H9 (cell line): ENCODE results near the gene OR4X1. TPM values are rescaled to one million over a fixed set of nuclear protein-coding genes. Genes with fewer than 3 reads are reported as not detected.

Experiments used
- DNase-seq: peaks from one replicate; pipeline ENCODE4 v3.0.0-alpha.2; 2017
- H2AFZ ChIP-seq: one replicate; pipeline ENCODE4 v1.6.1; 2013; ENCODE audit warnings: mild to moderate bottlenecking, low read length, control low read depth, moderate library complexity
- H2AK5ac ChIP-seq: 2 replicates; pipeline ENCODE4 v1.6.1; 2013; ENCODE audit warnings: low read length, control low read depth, mixed read lengths; ENCODE audit not compliant: insufficient read length
- H2BK120ac ChIP-seq: one replicate; pipeline ENCODE4 v1.6.1; 2013; ENCODE audit warnings: low read depth, mild to moderate bottlenecking, low read length, control low read depth, inconsistent platforms; ENCODE audit not compliant: poor library complexity, severe bottlenecking
- H2BK12ac ChIP-seq: 2 replicates; pipeline ENCODE4 v1.6.1; 2013; ENCODE audit warnings: low read length, control low read depth, mixed read lengths, low read depth; ENCODE audit not compliant: insufficient read length
- H2BK15ac ChIP-seq: 2 replicates; pipeline ENCODE4 v1.6.1; 2013; ENCODE audit warnings: low read depth, low read length, control low read depth
- H2BK20ac ChIP-seq: one replicate; pipeline ENCODE4 v1.6.1; 2013; ENCODE audit warnings: low read depth, mild to moderate bottlenecking, low read length, control low read depth, inconsistent platforms; ENCODE audit not compliant: poor library complexity, severe bottlenecking
- H2BK5ac ChIP-seq: 2 replicates; pipeline ENCODE4 v1.6.1; 2013; ENCODE audit warnings: low read length, control low read depth, mixed read lengths; ENCODE audit not compliant: insufficient read length
- H3K14ac ChIP-seq: 2 replicates; pipeline ENCODE4 v1.6.1; 2013; ENCODE audit warnings: low read length, control low read depth; ENCODE audit not compliant: insufficient read depth
- H3K18ac ChIP-seq: 2 replicates; pipeline ENCODE4 v1.6.1; 2013; ENCODE audit warnings: low read depth, mild to moderate bottlenecking, mixed read lengths, low read length, control low read depth; ENCODE audit not compliant: insufficient read length
- H3K23ac ChIP-seq: 2 replicates; pipeline ENCODE4 v1.6.1; 2013; ENCODE audit warnings: low read length, control low read depth, mixed read lengths, low read depth; ENCODE audit not compliant: insufficient read length
- H3K23me2 ChIP-seq: 2 replicates; pipeline ENCODE4 v1.6.1; 2013; ENCODE audit warnings: low read depth, mild to moderate bottlenecking, mixed read lengths, low read length, control low read depth; ENCODE audit not compliant: insufficient read length, poor library complexity, severe bottlenecking
- H3K27ac ChIP-seq: 2 replicates; pipeline ENCODE4 v1.5.1; 2013; ENCODE audit warnings: low read length, control low read depth, mixed read lengths, low read depth; ENCODE audit not compliant: insufficient read length
- H3K27me3 ChIP-seq: 2 replicates; pipeline ENCODE4 v1.6.1; 2013; ENCODE audit warnings: low read length, control low read depth, inconsistent platforms; ENCODE audit not compliant: insufficient read depth
- H3K4ac ChIP-seq: 2 replicates; pipeline ENCODE4 v1.6.1; 2013; ENCODE audit warnings: low read depth, mild to moderate bottlenecking, control low read depth, inconsistent platforms, low read length, moderate library complexity
- H3K4me1 ChIP-seq: 2 replicates; pipeline ENCODE4 v1.6.1; 2013; ENCODE audit warnings: low read length, control low read depth, inconsistent platforms; ENCODE audit not compliant: insufficient read depth
- H3K4me2 ChIP-seq: 2 replicates; pipeline ENCODE4 v1.6.1; 2013; ENCODE audit warnings: low read length, control low read depth, mixed read lengths; ENCODE audit not compliant: insufficient read length, insufficient read depth
- H3K56ac ChIP-seq: 2 replicates; pipeline ENCODE4 v1.6.1; 2013; ENCODE audit warnings: low read depth, mild to moderate bottlenecking, mixed read lengths, low read length, control low read depth; ENCODE audit not compliant: insufficient read length
- H3K79me1 ChIP-seq: 2 replicates; pipeline ENCODE4 v1.6.1; 2013; ENCODE audit warnings: low read depth, mild to moderate bottlenecking, moderate library complexity, low read length, control low read depth, inconsistent platforms; ENCODE audit not compliant: insufficient read depth, poor library complexity, severe bottlenecking
- H3K79me2 ChIP-seq: 2 replicates; pipeline ENCODE4 v1.6.1; 2013; ENCODE audit warnings: low read length, control low read depth, inconsistent platforms; ENCODE audit not compliant: insufficient read depth
- H3K9ac ChIP-seq: 2 replicates; pipeline ENCODE4 v1.6.1; 2013; ENCODE audit warnings: low read length, control low read depth, mixed read lengths; ENCODE audit not compliant: insufficient read length; ENCODE audit errors: extremely low read depth
- H3K9me3 ChIP-seq: one replicate; pipeline ENCODE4 v1.6.1; 2013; ENCODE audit warnings: low read depth, low read length, inconsistent platforms; ENCODE audit not compliant: control insufficient read depth
- H3T11ph ChIP-seq: one replicate; pipeline ENCODE4 v1.6.1; 2013; ENCODE audit warnings: mild to moderate bottlenecking, low read length, control low read depth, inconsistent platforms
- H4K20me1 ChIP-seq: one replicate; pipeline ENCODE4 v1.6.1; 2013; ENCODE audit not compliant: control insufficient read depth, insufficient read length, insufficient read depth
- H4K5ac ChIP-seq: 2 replicates; pipeline ENCODE4 v1.6.1; 2013; ENCODE audit warnings: low read depth, mild to moderate bottlenecking, mixed read lengths, low read length, control low read depth; ENCODE audit not compliant: insufficient read length
- H4K8ac ChIP-seq: replicated peaks from 2 replicates; pipeline ENCODE4 v1.6.1; 2013; ENCODE audit warnings: low read length, control low read depth, mixed read lengths, low read depth; ENCODE audit not compliant: insufficient read length
- H4K91ac ChIP-seq: 2 replicates; pipeline ENCODE4 v1.6.1; 2013; ENCODE audit warnings: low read depth, mild to moderate bottlenecking, moderate library complexity, mixed read lengths, low read length, control low read depth; ENCODE audit not compliant: insufficient read length
- H3K27ac Mint-ChIP-seq, 3 experiments: 2 replicates in 2 of 3; 3 replicates in 1 of 3; pipeline ENCODE4 v1.8.0; 2020 to 2021; ENCODE audit warnings: mixed read lengths in 3 of 3, mild to moderate bottlenecking in 1 of 3, moderate library complexity in 1 of 3
- H3K27me3 Mint-ChIP-seq: 2 replicates; pipeline ENCODE4 v1.8.0; 2021; ENCODE audit warnings: low read depth, mild to moderate bottlenecking, moderate library complexity, mixed read lengths
- H3K36me3 Mint-ChIP-seq, 3 experiments: 2 replicates in 2 of 3; 3 replicates in 1 of 3; pipeline ENCODE4 v1.8.0; 2020 to 2021; ENCODE audit warnings: low read depth in 3 of 3, mixed read lengths in 3 of 3; ENCODE audit not compliant: insufficient read depth in 1 of 3
- H3K4me1 Mint-ChIP-seq, 2 experiments: 2 replicates each; pipeline ENCODE4 v1.8.0; 2020; ENCODE audit warnings: mixed read lengths in 2 of 2
- H3K4me3 Mint-ChIP-seq, 2 experiments: 2 replicates in 1 of 2; 3 replicates in 1 of 2; pipeline ENCODE4 v1.8.0; 2020 to 2021; ENCODE audit warnings: mild to moderate bottlenecking in 2 of 2, mixed read lengths in 2 of 2, moderate library complexity in 1 of 2
- H3K9me3 Mint-ChIP-seq, 2 experiments: 2 replicates in 1 of 2; 3 replicates in 1 of 2; pipeline ENCODE4 v1.8.0; 2020; ENCODE audit warnings: mild to moderate bottlenecking in 2 of 2, mixed read lengths in 2 of 2, moderate library complexity in 1 of 2
- WGBS: extraction: QIAGEN DNeasy Blood & Tissue Kit; methylation state at CpG from one replicate; pipeline ENCODE4 v1.1.7; 2013; ENCODE audit warnings: missing lambda C conversion rate, low lambda C conversion rate, mixed read lengths; ENCODE audit not compliant: insufficient read length; ENCODE audit errors: extremely low coverage; 5-methylcytosine and 5-hydroxymethylcytosine counted together
- total RNA-seq: library from RNA; stranded (reverse); gene quantifications from 2 replicates; pipeline ENCODE4 v1.2.1, GENCODE V29; 2021
- TF ChIP-seq, protein P1 (sequence below): fragments of 200-600 bp; sonication (generic); conservative IDR thresholded peaks from 3 replicates; pipeline ENCODE4 v1.8.0; 2021; ENCODE audit warnings: antibody characterized with exemption, mild to moderate bottlenecking

OR4X1 gene
- total RNA-seq, 1 experiment from 2014 or later = not detected

DNA sequence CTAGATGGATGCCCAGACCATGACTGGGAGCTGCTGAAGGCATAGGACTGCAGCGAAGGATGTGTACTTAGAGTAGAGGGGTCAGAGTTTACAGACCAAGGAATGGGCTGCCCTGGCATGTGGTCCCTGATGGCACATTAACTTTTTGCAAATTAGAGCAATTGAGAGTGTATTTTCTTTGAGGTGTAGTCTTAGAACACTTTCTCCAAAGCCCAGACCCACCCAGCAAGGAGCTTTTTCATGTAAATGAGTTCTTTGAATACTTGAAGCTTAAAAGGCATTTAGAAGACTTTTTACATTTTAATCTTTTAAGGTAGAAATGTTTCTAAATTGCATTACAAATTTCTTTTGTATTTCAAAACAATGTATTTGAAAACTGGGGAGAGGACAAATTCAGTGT lies 8.9 kb downstream of the OR4X1 start:
- H3K9ac ChIP-seq = no peak overlapping the region
- no peak overlapping the region for H2BK120ac ChIP-seq
- no peak overlapping the region for H2AFZ ChIP-seq
- TF ChIP-seq, protein P1, sequence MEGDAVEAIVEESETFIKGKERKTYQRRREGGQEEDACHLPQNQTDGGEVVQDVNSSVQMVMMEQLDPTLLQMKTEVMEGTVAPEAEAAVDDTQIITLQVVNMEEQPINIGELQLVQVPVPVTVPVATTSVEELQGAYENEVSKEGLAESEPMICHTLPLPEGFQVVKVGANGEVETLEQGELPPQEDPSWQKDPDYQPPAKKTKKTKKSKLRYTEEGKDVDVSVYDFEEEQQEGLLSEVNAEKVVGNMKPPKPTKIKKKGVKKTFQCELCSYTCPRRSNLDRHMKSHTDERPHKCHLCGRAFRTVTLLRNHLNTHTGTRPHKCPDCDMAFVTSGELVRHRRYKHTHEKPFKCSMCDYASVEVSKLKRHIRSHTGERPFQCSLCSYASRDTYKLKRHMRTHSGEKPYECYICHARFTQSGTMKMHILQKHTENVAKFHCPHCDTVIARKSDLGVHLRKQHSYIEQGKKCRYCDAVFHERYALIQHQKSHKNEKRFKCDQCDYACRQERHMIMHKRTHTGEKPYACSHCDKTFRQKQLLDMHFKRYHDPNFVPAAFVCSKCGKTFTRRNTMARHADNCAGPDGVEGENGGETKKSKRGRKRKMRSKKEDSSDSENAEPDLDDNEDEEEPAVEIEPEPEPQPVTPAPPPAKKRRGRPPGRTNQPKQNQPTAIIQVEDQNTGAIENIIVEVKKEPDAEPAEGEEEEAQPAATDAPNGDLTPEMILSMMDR = no peak
- no peaks in the 10 kb centered on the region for H3K4me1 ChIP-seq
- no peak overlapping the region for H3K27ac Mint-ChIP-seq
- no peak overlapping the region for H3K27ac ChIP-seq
- H3K9me3 Mint-ChIP-seq = peaks cover 80 to 85% of the 10 kb centered on the region in 2 experiments
- WGBS = no CpG with 5 or more reads among the region's 1 CpG
- no peak overlapping the region for H3K4me3 Mint-ChIP-seq
- no peak overlapping the region for H4K8ac ChIP-seq
- no peak overlapping the region for H3K14ac ChIP-seq
- H2BK20ac ChIP-seq = no peak overlapping the region
- peaks cover 2% of the 10 kb centered on the region for H3K27me3 Mint-ChIP-seq
- H3K4me1 Mint-ChIP-seq = no peaks in the 10 kb centered on the region
- H2BK5ac ChIP-seq = no peak overlapping the region
- peaks cover 44% of the 10 kb centered on the region for H3K9me3 ChIP-seq
- H3K56ac ChIP-seq = no peak overlapping the region
- no peak overlapping the region for H4K5ac ChIP-seq
- H3K36me3 Mint-ChIP-seq = peaks cover 0 to 14% (median 3%) of the 10 kb centered on the region in 3 experiments; a peak in 3 of 7 replicates
- H4K20me1 ChIP-seq = no peaks in the 10 kb centered on the region
- no peak overlapping the region for H2BK12ac ChIP-seq
- peak; percentile 38 for DNase-seq
- no peaks in the 10 kb centered on the region for H3K23me2 ChIP-seq
- no peak overlapping the region for H3K4ac ChIP-seq
- no peaks in the 10 kb centered on the region for H3K27me3 ChIP-seq
- H3K18ac ChIP-seq = no peak overlapping the region
- H3K23ac ChIP-seq = no peak overlapping the region
- no peak overlapping the region for H3K4me2 ChIP-seq
- no peak overlapping the region for H3T11ph ChIP-seq
- no peaks in the 10 kb centered on the region for H3K79me1 ChIP-seq
- H2AK5ac ChIP-seq = no peak overlapping the region
- H4K91ac ChIP-seq = no peak overlapping the region
- no peaks in the 10 kb centered on the region for H3K79me2 ChIP-seq
- H2BK15ac ChIP-seq = no peak overlapping the region
